ENCODE data around the gene C18orf63.
A peak's percentile ranks its signal among the peaks of the same experiment; 100 is the strongest.

Gene C18orf63

GRCh38 chr18:74337155-74337911, 21.7 kb downstream of the C18orf63 start:
- DNase-seq (ENCODE audit: low read depth): no peak
- TF ChIP-seq CTCF (conservative IDR thresholded peaks at IDR 0.05; ENCODE audit: low read length): no peak
- H3K4me3 ChIP-seq (ENCODE audit: low read length): no peak overlapping the region

GRCh38 chr18:74337912-74338309, 22.3 kb downstream of the C18orf63 start:
- TF ChIP-seq CTCF (conservative IDR thresholded peaks at IDR 0.05; ENCODE audit: low read length): no peak
- no peak for DNase-seq (ENCODE audit: low read depth)
- no peak overlapping the region for H3K4me3 ChIP-seq (ENCODE audit: low read length)

- TF ChIP-seq CTCF (conservative IDR thresholded peaks at IDR 0.05; ENCODE audit: low read length): peak; percentile 74
- DNase-seq (ENCODE audit: low read depth): peak; percentile 73
- H3K4me3 ChIP-seq (ENCODE audit: low read length): no peak overlapping the region
These were observed 26.9 kb downstream of the C18orf63 start for GRCh38 chr18:74342416-74343043.

- no peak for TF ChIP-seq CTCF (conservative IDR thresholded peaks at IDR 0.05; ENCODE audit: low read length)
- DNase-seq (ENCODE audit: low read depth): no peak
- H3K4me3 ChIP-seq (ENCODE audit: low read length): no peak overlapping the region
These were observed 30.6 kb downstream of the C18orf63 start for GRCh38 chr18:74346206-74346605.

- TF ChIP-seq CTCF (conservative IDR thresholded peaks at IDR 0.05; ENCODE audit: low read length): no peak
- no peak for DNase-seq (ENCODE audit: low read depth)
- no peak overlapping the region for H3K4me3 ChIP-seq (ENCODE audit: low read length)
These were observed 32.9 kb downstream of the C18orf63 start for GRCh38 chr18:74348581-74348980.

GRCh38 chr18:74351354-74351753, 35.7 kb downstream of the C18orf63 start:
- TF ChIP-seq CTCF (conservative IDR thresholded peaks at IDR 0.05; ENCODE audit: low read length): no peak
- DNase-seq (ENCODE audit: low read depth): peak; percentile 64
- no peak overlapping the region for H3K4me3 ChIP-seq (ENCODE audit: low read length)

Measured in AG10803 (cell line).